Heart right ventricle (tissue), 16 donors: ENCODE measurements around the gene ALPG. TPM values are rescaled to one million over a fixed set of nuclear protein-coding genes. Genes with fewer than 3 reads are reported as not detected.

Source experiments
- ATAC-seq, 8 donors: fragments of 200-7000 bp; cut with Tn5 transposase; one replicate each; pipeline ENCODE4 v1.9.1; 2020; ENCODE audit warnings: mild to moderate bottlenecking in 8 of 8, moderate library complexity in 8 of 8, moderate number of reproducible peaks in 1 of 8
- DNase-seq, 2 donors: peaks; one replicate each; pipeline ENCODE4 v3.0.0-alpha.2; 2020
- H3K27ac ChIP-seq, 10 donors: fragments of 200-600 bp; sonication (generic) in 2 of 10; one replicate each; pipeline versions ENCODE4 v1.5.0 to v1.8.0; 2020 to 2022; ENCODE audit warnings: mild to moderate bottlenecking in 3 of 10
- H3K27me3 ChIP-seq, 7 donors: fragments of 200-600 bp; one replicate each; pipeline ENCODE4 v1.8.0; 2021 to 2022; ENCODE audit warnings: mild to moderate bottlenecking in 2 of 7
- H3K36me3 ChIP-seq, 9 donors: fragments of 200-600 bp; sonication (generic) in 1 of 9; one replicate each; pipeline versions ENCODE4 v1.5.0 to v1.8.0; 2020 to 2022; ENCODE audit warnings: mild to moderate bottlenecking in 2 of 9
- H3K4me1 ChIP-seq, 9 donors: fragments of 200-600 bp; sonication (generic) in 1 of 9; one replicate each; pipeline versions ENCODE4 v1.5.0 to v1.8.0; 2020 to 2022; ENCODE audit warnings: mild to moderate bottlenecking in 4 of 9
- H3K4me3 ChIP-seq, 10 donors: fragments of 200-600 bp; sonication (generic) in 2 of 10; one replicate each; pipeline versions ENCODE4 v1.5.0 to v1.8.0; 2020 to 2022; ENCODE audit warnings: mild to moderate bottlenecking in 7 of 10, moderate library complexity in 2 of 10
- H3K9me3 ChIP-seq, 11 donors: fragments of 200-600 bp in 10 of 11; sonication (generic) in 2 of 11; one replicate each; pipeline versions ENCODE4 v1.5.0 to v1.8.0; 2013 to 2022; ENCODE audit warnings: mild to moderate bottlenecking in 2 of 11, control low read depth in 1 of 11, moderate library complexity in 1 of 11
- WGBS, 2 donors: extraction: QIAGEN DNeasy Blood & Tissue Kit; methylation state at CpG; one replicate each; pipeline ENCODE4 v1.1.7; 2013; ENCODE audit warnings: inconsistent platforms in 1 of 2; 5-methylcytosine and 5-hydroxymethylcytosine counted together
- intact Hi-C, 10 donors: fragments of 100-400 bp; cut with DNase I; formaldehyde crosslinking; loops; one replicate each; pipeline versions ENCODE4 v1.11.1 to v1.14.2; 2022
- polyA plus RNA-seq, 2 donors: library from polyadenylated mRNA; stranded (reverse); fragments of 200-250 nt; gene quantifications; one replicate each; pipeline ENCODE4 v1.2.3, GENCODE V29; 2013
- total RNA-seq, 10 donors: library from RNA; stranded (reverse); fragmentation: NEBNext Ultra II Directional in 3 of 10; extraction: Animal tissue kit (Norgen Biotek cat#: 25700) in 3 of 10; gene quantifications; one replicate each; pipeline versions ENCODE4 v1.2.1 to v1.2.4, GENCODE V29; 2021 to 2023
- TF ChIP-seq, protein P1 (sequence below), 9 donors: fragments of 200-600 bp; sonication (generic) in 2 of 9; IDR thresholded peaks; one replicate each; pipeline versions ENCODE4 v1.5.0 to v1.8.0; 2021 to 2022; ENCODE audit warnings: antibody characterized with exemption in 9 of 9, mild to moderate bottlenecking in 5 of 9, moderate library complexity in 1 of 9
- donor health status: Arrhythmogenic right ventricular cardiomyopathy.
- donor health status: ischemic (EF 13 %, LVEDD 7.1; RV severe dilation, severe dysfunction).
- donor health status: healthy with polysubstance abuse.
- donor health status: DM: no; HTN: yes; CAD: no.
- donor health status: DM: no; HTN: no; CAD: no.
- donor health status: ischemic (EF 25% LVEDD 6.9; RV normal size, moderate dysfunction).
- donor health status: ischemic (EF 25% LVEDD 5.7; RV mildly dilated, moderate dysfunction).
- donor health status: healthy.
- donor health status: DM: yes; HTN: yes; CAD: no.
- donor health status: Ischemic cardiomyopathy.
- donor health status: ischemic (EF 35%, LVEDD 5.7; RV mildly dilated, moderate dysfunction).
- donor health status: nonischemic (EF 11% LVEDD 7.7; RV severe dilation, severe dysfunction).
- donor health status: DM: yes; HTN: yes; CAD: no.
- donor health status: PGD.
- donor health status: ischemic (EF 29% LVEDD 5.4; RV normal size, mild dysfunction).
- donor health status: nonischemic (EF 23%, LVEDD 6.1; RV moderate dilation, normal function).

Gene ALPG
- total and polyA plus RNA-seq, 12 donors: not detected

- H3K27me3 ChIP-seq: peaks cover 0 to 9% (median 2%) of the 10 kb centered on the region in 7 donors
- H3K4me3 ChIP-seq: no peak overlapping the region
- H3K27ac ChIP-seq: no peak overlapping the region
- no peaks in the 10 kb centered on the region for H3K4me1 ChIP-seq
- no peaks in the 10 kb centered on the region for H3K36me3 ChIP-seq
- no peaks in the 10 kb centered on the region for H3K9me3 ChIP-seq
- whole genome bisulfite sequencing, 2 donors: 72 to 87% methylated on average over 9 of the region's 9 CpGs
- DNase-seq (no peak), ATAC-seq (no peak)
- TF ChIP-seq, protein P1, sequence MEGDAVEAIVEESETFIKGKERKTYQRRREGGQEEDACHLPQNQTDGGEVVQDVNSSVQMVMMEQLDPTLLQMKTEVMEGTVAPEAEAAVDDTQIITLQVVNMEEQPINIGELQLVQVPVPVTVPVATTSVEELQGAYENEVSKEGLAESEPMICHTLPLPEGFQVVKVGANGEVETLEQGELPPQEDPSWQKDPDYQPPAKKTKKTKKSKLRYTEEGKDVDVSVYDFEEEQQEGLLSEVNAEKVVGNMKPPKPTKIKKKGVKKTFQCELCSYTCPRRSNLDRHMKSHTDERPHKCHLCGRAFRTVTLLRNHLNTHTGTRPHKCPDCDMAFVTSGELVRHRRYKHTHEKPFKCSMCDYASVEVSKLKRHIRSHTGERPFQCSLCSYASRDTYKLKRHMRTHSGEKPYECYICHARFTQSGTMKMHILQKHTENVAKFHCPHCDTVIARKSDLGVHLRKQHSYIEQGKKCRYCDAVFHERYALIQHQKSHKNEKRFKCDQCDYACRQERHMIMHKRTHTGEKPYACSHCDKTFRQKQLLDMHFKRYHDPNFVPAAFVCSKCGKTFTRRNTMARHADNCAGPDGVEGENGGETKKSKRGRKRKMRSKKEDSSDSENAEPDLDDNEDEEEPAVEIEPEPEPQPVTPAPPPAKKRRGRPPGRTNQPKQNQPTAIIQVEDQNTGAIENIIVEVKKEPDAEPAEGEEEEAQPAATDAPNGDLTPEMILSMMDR (IDR thresholded peaks at IDR 0.05): no peak
- intact Hi-C loops: loop anchor here in 2 of 10 donors (10.0 kb wide), 2 partner anchors 99 to 109 kb away; no protein-coding TSS in a partner anchor
These were observed 27.4 kb downstream of the ALPG start for GRCh38 chr2:232434091-232434490.

DNA sequence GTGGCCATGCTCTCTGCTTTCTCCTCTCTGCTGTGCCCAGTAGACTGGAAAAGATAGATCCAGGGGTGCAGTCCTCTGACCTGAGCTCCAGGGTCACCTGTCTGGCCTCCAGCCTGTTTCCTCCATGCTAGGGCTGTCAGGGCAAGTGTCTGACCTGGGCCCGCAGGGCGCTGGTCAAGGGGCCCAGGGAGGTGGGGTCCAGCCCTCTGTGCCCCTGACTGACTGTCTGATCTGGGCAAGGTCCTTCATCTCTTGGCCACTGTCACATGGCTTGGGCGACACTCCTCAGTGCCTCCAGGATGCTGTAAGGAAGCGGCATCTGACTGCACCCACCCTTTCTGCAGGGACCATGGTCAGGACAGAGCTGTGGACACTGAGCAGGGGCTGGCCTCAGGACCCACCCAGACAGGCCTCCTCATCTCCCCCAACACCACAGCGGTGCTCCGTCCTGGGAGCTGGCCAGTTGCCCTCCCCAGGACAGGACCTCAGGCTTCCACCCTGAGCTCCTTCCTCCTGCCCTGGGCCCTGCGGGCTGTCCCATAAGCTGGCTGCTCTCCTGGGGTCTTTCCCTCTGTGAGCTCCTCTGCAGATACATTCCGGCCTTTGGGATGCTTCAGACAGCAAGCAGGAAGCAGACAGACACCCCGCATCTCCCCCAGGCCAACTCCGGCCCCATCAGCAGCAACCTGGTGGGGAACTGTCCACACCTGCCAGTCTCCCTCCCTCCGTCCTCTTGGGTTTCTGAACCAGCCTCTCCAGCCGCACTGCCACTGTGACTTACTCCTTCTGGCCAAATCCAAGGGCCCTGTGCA lies 28.1 kb downstream of the ALPG start:
- 88 to 93% methylated on average over 12 of the region's 12 CpGs for WGBS, 2 donors
- Histone ChIP-seq H3K27ac (no peak overlapping the region), H3K27me3 (peaks cover 0 to 7% (median 4%) of the 10 kb centered on the region in 7 donors), H3K4me3 (no peak overlapping the region), H3K9me3 (no peaks in the 10 kb centered on the region), H3K36me3 (no peaks in the 10 kb centered on the region), H3K4me1 (no peaks in the 10 kb centered on the region)
- intact Hi-C loops: loop anchor here in 7 of 10 donors (5.0 to 10.0 kb wide), 6 partner anchors 92 to 527 kb away; partner anchors contain the start of gene NPPC (in 1 of the 7)
- DNase-seq (no peak), ATAC-seq (no peak)
- TF ChIP-seq, protein P1 (IDR thresholded peaks at IDR 0.05): no peak

DNA sequence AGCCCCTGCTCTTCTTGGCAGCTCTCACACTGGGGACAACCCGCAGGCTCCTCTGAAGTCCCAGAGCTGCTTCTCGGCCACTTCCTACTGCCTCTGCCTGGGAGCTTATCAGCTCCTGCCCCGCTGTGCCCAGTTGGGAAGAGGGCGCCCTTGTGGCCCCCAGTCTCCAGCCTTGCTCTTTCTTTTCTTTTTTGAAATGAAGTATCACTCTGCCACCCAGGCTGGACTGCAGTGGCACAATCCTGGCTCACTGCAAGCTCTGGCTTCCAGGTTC lies 28.7 kb downstream of the ALPG start:
- H3K4me3 ChIP-seq: no peak overlapping the region
- H3K36me3 ChIP-seq: no peaks in the 10 kb centered on the region
- ATAC-seq (no peak), DNase-seq (no peak)
- 81 to 83% methylated on average over 4 of the region's 4 CpGs for WGBS, 2 donors
- no peaks in the 10 kb centered on the region for H3K9me3 ChIP-seq
- TF ChIP-seq, protein P1 (IDR thresholded peaks at IDR 0.05): no peak
- peaks cover 0 to 7% (median 4%) of the 10 kb centered on the region in 7 donors for H3K27me3 ChIP-seq
- H3K27ac ChIP-seq: no peak overlapping the region
- H3K4me1 ChIP-seq: peaks cover 0 to 2% (median 0%) of the 10 kb centered on the region in 9 donors
- intact Hi-C loops: loop anchor here in 7 of 10 donors (5.0 to 10.0 kb wide), 6 partner anchors 93 to 528 kb away; partner anchors contain the start of gene NPPC (in 1 of the 7)

GRCh38 chr2:232435805-232436204 lies 29.2 kb downstream of the ALPG start:
- WGBS, 2 donors: 89 to 92% methylated on average over 7 of the region's 7 CpGs
- TF ChIP-seq, protein P1 (IDR thresholded peaks at IDR 0.05): no peak
- Histone ChIP-seq H3K9me3 (no peaks in the 10 kb centered on the region), H3K4me3 (no peak overlapping the region), H3K4me1 (peaks cover 0 to 7% (median 0%) of the 10 kb centered on the region in 9 donors), H3K27me3 (peaks cover 0 to 7% (median 4%) of the 10 kb centered on the region in 7 donors), H3K27ac (no peak overlapping the region), H3K36me3 (no peaks in the 10 kb centered on the region)
- ATAC-seq: no peak
- DNase-seq: no peak
- intact Hi-C loops: loop anchor here in 7 of 10 donors (5.0 to 10.0 kb wide), 6 partner anchors 94 to 529 kb away; partner anchors contain the start of gene NPPC (in 1 of the 7)
